A673 (cell line): ENCODE results near the gene NPLOC4.

Experiments
- CTCF ChIP-seq: fragments of 300-800, 200-600 bp; sonication (generic); conservative IDR thresholded peaks from 2 replicates; pipeline ENCODE4 v1.5.1; 2017; ENCODE audit warnings: low read depth, mild to moderate bottlenecking, antibody characterized with exemption, low read length, moderate library complexity, mixed read lengths
- EZH2 ChIP-seq: fragments of 200-600 bp; sonication (generic); IDR thresholded peaks from 2 replicates; pipeline ENCODE4 v1.6.1; 2017; ENCODE audit warnings: borderline replicate concordance, low read depth, mild to moderate bottlenecking, mixed read lengths, antibody characterized with exemption, low read length; ENCODE audit not compliant: poor library complexity, severe bottlenecking

GRCh38 chr17:81603846-81604610 is 32.9 kb downstream of the NPLOC4 start:
- no peak for TF ChIP-seq EZH2
- no peak for TF ChIP-seq CTCF
